Prostate gland (tissue), 2 donors: Measurements from ENCODE around the gene RC3H2.

Experiments used
- POLR2A ChIP-seq: fragments of 450-650 bp; IDR thresholded peaks from one replicate; pipeline ENCODE4 v1.6.1; 2016; ENCODE audit warnings: antibody characterized with exemption, mild to moderate bottlenecking
- POLR2AphosphoS5 ChIP-seq: sonication (generic); formaldehyde crosslinking; IDR thresholded peaks from one replicate; pipeline ENCODE4 v1.6.1; 2017; ENCODE audit warnings: antibody characterized with exemption
- TF ChIP-seq, protein P1 (sequence below), 4 experiments: fragments of 200-600 bp in 2 of 4; fragments of 450-650 bp in 2 of 4; sonication (generic) in 2 of 4; IDR thresholded peaks; 1 replicate in 3 of 4; 2 replicates in 1 of 4; pipeline ENCODE4 v1.5.1; 2016 to 2019; ENCODE audit warnings: antibody characterized with exemption in 4 of 4, mild to moderate bottlenecking in 2 of 4, moderate library complexity in 2 of 4

DNA sequence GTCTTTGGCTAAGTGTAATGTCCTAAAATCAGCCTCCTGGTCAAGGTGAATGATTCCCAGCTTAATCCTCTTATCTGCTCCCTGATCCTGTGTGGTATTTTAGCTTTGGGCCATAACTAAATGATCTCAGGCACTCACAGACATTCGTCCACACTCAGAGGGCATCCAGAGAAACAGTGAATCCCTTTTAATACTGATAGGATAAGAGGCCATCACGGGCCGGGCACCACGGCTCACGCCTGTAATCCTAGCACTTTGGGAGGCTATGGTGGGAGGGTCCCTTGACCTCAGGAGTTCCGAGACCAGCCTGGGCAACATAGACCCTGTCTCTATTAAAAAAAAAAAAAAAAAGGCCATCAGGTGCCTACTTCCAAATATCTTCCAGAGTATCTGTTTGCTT lies 83.1 kb downstream of the RC3H2 start:
- TF ChIP-seq POLR2AphosphoS5, result no peak
- TF ChIP-seq, protein P1, sequence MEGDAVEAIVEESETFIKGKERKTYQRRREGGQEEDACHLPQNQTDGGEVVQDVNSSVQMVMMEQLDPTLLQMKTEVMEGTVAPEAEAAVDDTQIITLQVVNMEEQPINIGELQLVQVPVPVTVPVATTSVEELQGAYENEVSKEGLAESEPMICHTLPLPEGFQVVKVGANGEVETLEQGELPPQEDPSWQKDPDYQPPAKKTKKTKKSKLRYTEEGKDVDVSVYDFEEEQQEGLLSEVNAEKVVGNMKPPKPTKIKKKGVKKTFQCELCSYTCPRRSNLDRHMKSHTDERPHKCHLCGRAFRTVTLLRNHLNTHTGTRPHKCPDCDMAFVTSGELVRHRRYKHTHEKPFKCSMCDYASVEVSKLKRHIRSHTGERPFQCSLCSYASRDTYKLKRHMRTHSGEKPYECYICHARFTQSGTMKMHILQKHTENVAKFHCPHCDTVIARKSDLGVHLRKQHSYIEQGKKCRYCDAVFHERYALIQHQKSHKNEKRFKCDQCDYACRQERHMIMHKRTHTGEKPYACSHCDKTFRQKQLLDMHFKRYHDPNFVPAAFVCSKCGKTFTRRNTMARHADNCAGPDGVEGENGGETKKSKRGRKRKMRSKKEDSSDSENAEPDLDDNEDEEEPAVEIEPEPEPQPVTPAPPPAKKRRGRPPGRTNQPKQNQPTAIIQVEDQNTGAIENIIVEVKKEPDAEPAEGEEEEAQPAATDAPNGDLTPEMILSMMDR (IDR thresholded peaks at IDR 0.05), result no peak
- TF ChIP-seq POLR2A, result no peak
